Measurements from ENCODE around the gene SH3GL3. TPM values are rescaled to one million over a fixed set of nuclear protein-coding genes. Genes with fewer than 3 reads are reported as not detected.

SH3GL3 gene
- total RNA-seq, 1 experiment from 2014 or later: not detected

DNA sequence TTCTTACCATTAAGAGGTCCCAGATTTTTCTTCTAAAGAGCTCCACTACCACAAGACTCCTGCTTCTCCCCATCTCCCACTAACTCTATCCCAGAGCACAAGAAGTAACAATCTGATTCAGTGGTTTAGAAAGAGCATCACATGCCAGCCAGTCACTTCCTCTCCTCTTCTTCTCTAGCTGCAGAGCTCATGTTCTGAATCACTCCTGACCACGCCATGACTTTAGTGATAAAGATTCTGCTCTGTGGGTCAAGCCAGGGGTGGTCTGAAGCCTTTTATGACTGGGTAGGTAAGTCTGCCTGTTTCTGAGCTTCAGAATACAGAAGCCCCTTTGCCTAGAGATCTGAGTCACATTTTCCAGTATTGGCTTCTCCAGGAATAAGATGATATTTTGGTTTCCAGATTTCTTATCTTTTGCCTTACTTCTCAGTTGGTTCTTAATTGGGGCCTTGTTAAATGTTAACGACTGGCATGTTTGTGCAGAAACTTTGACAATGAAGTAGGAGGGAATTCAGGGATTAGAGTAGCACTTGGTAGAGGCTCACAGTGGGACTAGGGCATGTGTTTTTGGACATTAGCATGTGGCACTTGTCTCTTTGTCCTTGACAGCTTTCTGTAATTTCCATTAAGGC is 179.1 kb downstream of the SH3GL3 start:
- intact Hi-C loops (cut with micrococcal nuclease; ENCODE audit: unreplicated experiment): no loop called here
- DNase-seq: no peak
- BruUV-seq (replicated peaks): no TSS peak
- Mint-ChIP-seq H3K27me3 (ENCODE audit: insufficient read depth, unreplicated experiment) (no peaks in the 10 kb centered on the region), H3K9me3 (ENCODE audit: unreplicated experiment) (no peaks in the 10 kb centered on the region), H3K27ac (ENCODE audit: unreplicated experiment) (no peak overlapping the region), H3K4me3 (ENCODE audit: unreplicated experiment) (no peak overlapping the region), H3K36me3 (ENCODE audit: insufficient read depth, unreplicated experiment) (no peaks in the 10 kb centered on the region), H3K4me1 (ENCODE audit: low read depth, unreplicated experiment) (no peaks in the 10 kb centered on the region)
- H3K27me3 ChIP-seq (replicated peaks; ENCODE audit: control insufficient read depth, insufficient read depth, low read length): no peaks in the 10 kb centered on the region
- TF ChIP-seq, protein P1, sequence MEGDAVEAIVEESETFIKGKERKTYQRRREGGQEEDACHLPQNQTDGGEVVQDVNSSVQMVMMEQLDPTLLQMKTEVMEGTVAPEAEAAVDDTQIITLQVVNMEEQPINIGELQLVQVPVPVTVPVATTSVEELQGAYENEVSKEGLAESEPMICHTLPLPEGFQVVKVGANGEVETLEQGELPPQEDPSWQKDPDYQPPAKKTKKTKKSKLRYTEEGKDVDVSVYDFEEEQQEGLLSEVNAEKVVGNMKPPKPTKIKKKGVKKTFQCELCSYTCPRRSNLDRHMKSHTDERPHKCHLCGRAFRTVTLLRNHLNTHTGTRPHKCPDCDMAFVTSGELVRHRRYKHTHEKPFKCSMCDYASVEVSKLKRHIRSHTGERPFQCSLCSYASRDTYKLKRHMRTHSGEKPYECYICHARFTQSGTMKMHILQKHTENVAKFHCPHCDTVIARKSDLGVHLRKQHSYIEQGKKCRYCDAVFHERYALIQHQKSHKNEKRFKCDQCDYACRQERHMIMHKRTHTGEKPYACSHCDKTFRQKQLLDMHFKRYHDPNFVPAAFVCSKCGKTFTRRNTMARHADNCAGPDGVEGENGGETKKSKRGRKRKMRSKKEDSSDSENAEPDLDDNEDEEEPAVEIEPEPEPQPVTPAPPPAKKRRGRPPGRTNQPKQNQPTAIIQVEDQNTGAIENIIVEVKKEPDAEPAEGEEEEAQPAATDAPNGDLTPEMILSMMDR (IDR thresholded peaks at IDR 0.05; ENCODE audit: insufficient read depth in 1 of 2, low read depth in 1 of 2, low read length in 1 of 2, severe bottlenecking in 1 of 2, unreplicated experiment in 1 of 2): no peak
- no peaks in the 10 kb centered on the region for H3K36me3 ChIP-seq (ENCODE audit: control insufficient read depth, insufficient read depth, low read length)
- no peak overlapping the region for H3K4me3 ChIP-seq (ENCODE audit: low read depth, low read length)
- H3K4me1 ChIP-seq: no peaks in the 10 kb centered on the region
- ChIA-PET POLR2A (no interaction called here), CTCF (no interaction called here)
- no peaks in the 10 kb centered on the region for H3K9me3 ChIP-seq

- Mint-ChIP-seq H3K27me3 (ENCODE audit: insufficient read depth, unreplicated experiment) (peaks cover 4% of the 10 kb centered on the region), H3K9me3 (ENCODE audit: unreplicated experiment) (no peaks in the 10 kb centered on the region), H3K27ac (ENCODE audit: unreplicated experiment) (no peak overlapping the region), H3K4me3 (ENCODE audit: unreplicated experiment) (no peak overlapping the region), H3K36me3 (ENCODE audit: insufficient read depth, unreplicated experiment) (no peaks in the 10 kb centered on the region), H3K4me1 (ENCODE audit: low read depth, unreplicated experiment) (no peaks in the 10 kb centered on the region)
- no peaks in the 10 kb centered on the region for H3K4me1 ChIP-seq
- intact Hi-C loops (cut with micrococcal nuclease; ENCODE audit: unreplicated experiment): no loop called here
- no peaks in the 10 kb centered on the region for H3K9me3 ChIP-seq
- no TSS peak for BruUV-seq (replicated peaks)
- TF ChIP-seq, protein P1 (IDR thresholded peaks at IDR 0.05; ENCODE audit: insufficient read depth in 1 of 2, low read depth in 1 of 2, low read length in 1 of 2, severe bottlenecking in 1 of 2, unreplicated experiment in 1 of 2): no peak
- H3K27me3 ChIP-seq (replicated peaks; ENCODE audit: control insufficient read depth, insufficient read depth, low read length): no peaks in the 10 kb centered on the region
- DNase-seq: no peak
- H3K4me3 ChIP-seq (ENCODE audit: low read depth, low read length): no peak overlapping the region
- no peaks in the 10 kb centered on the region for H3K36me3 ChIP-seq (ENCODE audit: control insufficient read depth, insufficient read depth, low read length)
- ChIA-PET CTCF (no interaction called here), POLR2A (no interaction called here)
These were observed 184.4 kb downstream of the SH3GL3 start for GRCh38 chr15:83631534-83631933.

- ChIA-PET POLR2A (no interaction called here), CTCF (no interaction called here)
- Histone ChIP-seq H3K9me3 (no peaks in the 10 kb centered on the region), H3K36me3 (ENCODE audit: control insufficient read depth, insufficient read depth, low read length) (no peaks in the 10 kb centered on the region), H3K27me3 (replicated peaks; ENCODE audit: control insufficient read depth, insufficient read depth, low read length) (no peaks in the 10 kb centered on the region), H3K4me3 (ENCODE audit: low read depth, low read length) (no peak overlapping the region), H3K4me1 (no peaks in the 10 kb centered on the region)
- Mint-ChIP-seq H3K9me3 (ENCODE audit: unreplicated experiment) (peaks cover 13% of the 10 kb centered on the region), H3K36me3 (ENCODE audit: insufficient read depth, unreplicated experiment) (no peaks in the 10 kb centered on the region), H3K4me3 (ENCODE audit: unreplicated experiment) (no peak overlapping the region), H3K27ac (ENCODE audit: unreplicated experiment) (no peak overlapping the region), H3K4me1 (ENCODE audit: low read depth, unreplicated experiment) (no peaks in the 10 kb centered on the region), H3K27me3 (ENCODE audit: insufficient read depth, unreplicated experiment) (peaks cover 9% of the 10 kb centered on the region)
- DNase-seq: no peak
- TF ChIP-seq, protein P1 (IDR thresholded peaks at IDR 0.05; ENCODE audit: insufficient read depth in 1 of 2, low read depth in 1 of 2, low read length in 1 of 2, severe bottlenecking in 1 of 2, unreplicated experiment in 1 of 2): no peak
- no TSS peak for BruUV-seq (replicated peaks)
- intact Hi-C loops (cut with micrococcal nuclease; ENCODE audit: unreplicated experiment): no loop called here
These were observed 196.1 kb downstream of the SH3GL3 start for GRCh38 chr15:83643201-83643600.

Data from Caco-2 (cell line).